Lung (tissue), 12 donors: ENCODE data around the gene EIF4G2. TPM values are rescaled to one million over a fixed set of nuclear protein-coding genes. Genes with fewer than 3 reads are reported as not detected.

ENCODE experiments used
- ATAC-seq: fragments of 200-7000 bp; cut with Tn5 transposase; one replicate; pipeline ENCODE4 v1.9.1; 2020; ENCODE audit warnings: moderate number of reproducible peaks; ENCODE audit not compliant: insufficient read depth, low FRiP score
- DNase-seq, 3 donors: peaks; one replicate each; pipeline ENCODE4 v3.0.0-alpha.2; 2013 to 2017
- H3K27ac ChIP-seq, 2 donors: one replicate each; pipeline ENCODE4 v1.5.1; 2013; ENCODE audit warnings: mild to moderate bottlenecking in 2 of 2, moderate library complexity in 2 of 2, control low read depth in 1 of 2, inconsistent platforms in 1 of 2, low read depth in 1 of 2, low read length in 1 of 2
- H3K27me3 ChIP-seq, 3 donors: one replicate each; pipeline ENCODE4 v1.5.1; 2013; ENCODE audit warnings: low read length in 2 of 3; ENCODE audit not compliant: control insufficient read depth in 3 of 3, insufficient read depth in 3 of 3
- H3K36me3 ChIP-seq, 4 donors: one replicate each; pipeline ENCODE4 v1.5.1; 2013; ENCODE audit warnings: low read length in 4 of 4, mild to moderate bottlenecking in 1 of 4, moderate library complexity in 1 of 4; ENCODE audit not compliant: control insufficient read depth in 4 of 4, insufficient read depth in 4 of 4
- H3K4me1 ChIP-seq, 5 donors: one replicate each; pipeline ENCODE4 v1.5.1; 2013; ENCODE audit warnings: low read length in 5 of 5, mild to moderate bottlenecking in 2 of 5, moderate library complexity in 1 of 5; ENCODE audit not compliant: control insufficient read depth in 5 of 5, insufficient read depth in 5 of 5
- H3K4me3 ChIP-seq: one replicate; pipeline ENCODE4 v1.5.1; 2013; ENCODE audit warnings: mild to moderate bottlenecking, control low read depth, moderate library complexity
- H3K9ac ChIP-seq, 2 donors: one replicate each; pipeline ENCODE4 v1.5.1; 2013; ENCODE audit warnings: low read length in 2 of 2, control low read depth in 1 of 2; ENCODE audit not compliant: insufficient read depth in 1 of 2
- H3K9me3 ChIP-seq, 4 donors: one replicate each; pipeline ENCODE4 v1.5.1; 2013; ENCODE audit warnings: low read length in 3 of 4, mild to moderate bottlenecking in 1 of 4, moderate library complexity in 1 of 4; ENCODE audit not compliant: control insufficient read depth in 4 of 4, insufficient read depth in 3 of 4
- CTCF ChIP-seq: IDR thresholded peaks from 2 replicates; pipeline ENCODE4 v1.5.1; 2012; ENCODE audit warnings: mild to moderate bottlenecking; ENCODE audit errors: control extremely low read depth, extremely low read depth
- WGBS, 2 donors: extraction: QIAGEN DNeasy Blood & Tissue Kit; methylation state at CpG; one replicate each; pipeline ENCODE4 v1.1.7; 2013; 5-methylcytosine and 5-hydroxymethylcytosine counted together
- polyA plus RNA-seq, 2 donors: library from polyadenylated mRNA; stranded (reverse); fragments of 200-250 nt; gene quantifications; one replicate each; pipeline ENCODE4 v1.2.1, GENCODE V29; 2013
- total RNA-seq, 2 donors: library from RNA; depleted of rRNA in 1 of 2; stranded (reverse); fragments of >200 nt in 1 of 2; gene quantifications; one replicate each; pipeline ENCODE4 v1.2.1, GENCODE V29; 2014 to 2021
- donor health status: control.
- donor health status: control.
- donor health status: Bipolar disorder and iron deficiency.
- donor health status: healthy.
- donor health status: DM: yes; HTN: yes; CAD: no.

The EIF4G2 gene
- total and polyA plus RNA-seq, 4 donors: 189 to 932 (median 538) TPM

GRCh38 chr11:10856689-10857458, 48.1 kb upstream of the EIF4G2 start:
- Histone ChIP-seq H3K36me3 (peaks cover 3 to 28% (median 23%) of the 10 kb centered on the region in 4 donors), H3K9ac (peak overlapping the region; percentile 80 to 97), H3K4me1 (peaks cover 0 to 15% (median 7%) of the 10 kb centered on the region in 5 donors), H3K27ac (peak overlapping the region; percentile 93 to 99), H3K27me3 (no peaks in the 10 kb centered on the region), H3K9me3 (no peaks in the 10 kb centered on the region), H3K4me3 (peak overlapping the region; percentile 92)
- TF ChIP-seq CTCF: no peak
- DNase-seq (peak; percentile 56 to 78 (median 75)), ATAC-seq (no peak)
- WGBS, 2 donors: 3 to 5% methylated on average over 17 of the region's 17 CpGs

- Histone ChIP-seq H3K4me1 (peaks cover 0 to 15% (median 7%) of the 10 kb centered on the region in 5 donors), H3K27ac (no peak overlapping the region), H3K9me3 (no peaks in the 10 kb centered on the region), H3K4me3 (no peak overlapping the region), H3K27me3 (no peaks in the 10 kb centered on the region), H3K36me3 (peaks cover 4 to 28% (median 23%) of the 10 kb centered on the region in 4 donors), H3K9ac (no peak overlapping the region)
- ATAC-seq: no peak
- no peak for TF ChIP-seq CTCF
- 97 to 99% methylated on average over 2 of the region's 2 CpGs for WGBS, 2 donors
- no peak for DNase-seq
These were observed 46.6 kb upstream of the EIF4G2 start for GRCh38 chr11:10855295-10855694.

- H3K4me3 ChIP-seq: no peak overlapping the region
- H3K36me3 ChIP-seq: peaks cover 3 to 13% (median 4%) of the 10 kb centered on the region in 4 donors
- no peak for ATAC-seq
- peak in 2 of 3 donors; percentile 33 to 49 for DNase-seq
- TF ChIP-seq CTCF: no peak
- WGBS, 2 donors: 75 to 93% methylated on average over 3 of the region's 3 CpGs
- no peak overlapping the region for H3K9ac ChIP-seq
- H3K27me3 ChIP-seq: no peaks in the 10 kb centered on the region
- no peaks in the 10 kb centered on the region for H3K9me3 ChIP-seq
- peaks cover 0 to 6% (median 2%) of the 10 kb centered on the region in 5 donors for H3K4me1 ChIP-seq
- H3K27ac ChIP-seq: peak overlapping the region in 1 of 2 donors; percentile 39
These were observed 39.5 kb upstream of the EIF4G2 start for GRCh38 chr11:10847960-10848860.
